ENCODE data around the gene CCDC136. TPM values are rescaled to one million over a fixed set of nuclear protein-coding genes. Genes with fewer than 3 reads are reported as not detected.

Gene CCDC136
- total RNA-seq, 4 donors from 2014 or later = 4.5 to 12.4 (median 7.2) TPM

- peaks cover 0 to 14% (median 9%) of the 10 kb centered on the region in 4 donors for H3K4me1 ChIP-seq
- TF ChIP-seq CTCF (IDR thresholded peaks at IDR 0.05) (no peak), EP300 (IDR thresholded peaks at IDR 0.05) (no peak), POLR2A (IDR thresholded peaks at IDR 0.05) (no peak)
- 57 to 62% methylated on average over 5 of the region's 5 CpGs for WGBS, 2 donors
- no peaks in the 10 kb centered on the region for H3K9me3 ChIP-seq
- no peaks in the 10 kb centered on the region for H3K36me3 ChIP-seq
- no peak overlapping the region for H3K27ac ChIP-seq
- H3K27me3 ChIP-seq = peaks cover 0 to 8% of the 10 kb centered on the region in 2 donors
- H3K4me3 ChIP-seq = no peak overlapping the region
- no peak for DNase-seq (ENCODE audit: low spot score in 2 of 2)
These were observed 4.6 kb downstream of the CCDC136 start for GRCh38 chr7:128796327-128796726.

GRCh38 chr7:128799451-128799850, 7.7 kb downstream of the CCDC136 start:
- no peak for DNase-seq (ENCODE audit: low spot score in 2 of 2)
- WGBS, 2 donors = 81 to 91% methylated on average over 2 of the region's 2 CpGs

GRCh38 chr7:128800567-128800966, 8.8 kb downstream of the CCDC136 start:
- Histone ChIP-seq H3K9me3 (no peaks in the 10 kb centered on the region), H3K4me3 (no peak overlapping the region), H3K4me1 (no peaks in the 10 kb centered on the region), H3K27ac (no peak overlapping the region), H3K36me3 (peaks cover 0 to 10% (median 0%) of the 10 kb centered on the region in 3 donors), H3K27me3 (no peaks in the 10 kb centered on the region)
- DNase-seq (ENCODE audit: low spot score in 2 of 2) = no peak
- TF ChIP-seq POLR2A (IDR thresholded peaks at IDR 0.05) (no peak), EP300 (IDR thresholded peaks at IDR 0.05) (no peak), CTCF (IDR thresholded peaks at IDR 0.05) (no peak)
- 90 to 94% methylated on average over 3 of the region's 3 CpGs for WGBS, 2 donors

More at GRCh38 chr7:128799451-128799850, 7.7 kb downstream of the CCDC136 start:
- H3K27ac ChIP-seq = no peak overlapping the region
- H3K27me3 ChIP-seq = no peaks in the 10 kb centered on the region
- no peak overlapping the region for H3K4me3 ChIP-seq
- no peaks in the 10 kb centered on the region for H3K4me1 ChIP-seq
- no peak for TF ChIP-seq POLR2A (IDR thresholded peaks at IDR 0.05)
- H3K9me3 ChIP-seq = no peaks in the 10 kb centered on the region
- no peaks in the 10 kb centered on the region for H3K36me3 ChIP-seq

- no peak for DNase-seq (ENCODE audit: low spot score in 2 of 2)
- no peaks in the 10 kb centered on the region for H3K27me3 ChIP-seq
- H3K36me3 ChIP-seq = peaks cover 0 to 14% (median 0%) of the 10 kb centered on the region in 3 donors
- no peak overlapping the region for H3K27ac ChIP-seq
- no peak overlapping the region for H3K4me3 ChIP-seq
- no peaks in the 10 kb centered on the region for H3K4me1 ChIP-seq
- 94 to 95% methylated on average over 9 of the region's 9 CpGs for WGBS, 2 donors
- H3K9me3 ChIP-seq = no peaks in the 10 kb centered on the region
- no peak for TF ChIP-seq CTCF (IDR thresholded peaks at IDR 0.05)
- no peak for TF ChIP-seq POLR2A (IDR thresholded peaks at IDR 0.05)
- no peak for TF ChIP-seq EP300 (IDR thresholded peaks at IDR 0.05)
These were observed 9.2 kb downstream of the CCDC136 start for GRCh38 chr7:128801003-128801402.

- no peak overlapping the region for H3K27ac ChIP-seq
- WGBS, 2 donors = 83 to 92% methylated on average over 2 of the region's 2 CpGs
- no peaks in the 10 kb centered on the region for H3K9me3 ChIP-seq
- peaks cover 0 to 18% (median 0%) of the 10 kb centered on the region in 3 donors for H3K36me3 ChIP-seq
- DNase-seq (ENCODE audit: low spot score in 2 of 2) = no peak
- no peak for TF ChIP-seq CTCF (IDR thresholded peaks at IDR 0.05)
- no peak overlapping the region for H3K4me3 ChIP-seq
- H3K4me1 ChIP-seq = no peaks in the 10 kb centered on the region
- H3K27me3 ChIP-seq = no peaks in the 10 kb centered on the region
These were observed 10.1 kb downstream of the CCDC136 start for GRCh38 chr7:128801667-128802418.

Measured in tibial nerve (tissue), 4 donors.